IPS-20b (cell line): ENCODE data around the gene RTN4RL1.
"Not testable (repeated sequence)": the region's sequence is repeated elsewhere in the genome, so short reads cannot be mapped to it uniquely, and the experiment has no call there.

Experiments used
- H3K27ac ChIP-seq: one replicate; pipeline ENCODE4 v1.5.1; 2013; ENCODE audit warnings: low read length
- H3K27me3 ChIP-seq: 2 replicates; pipeline ENCODE4 v1.6.1; 2013; ENCODE audit warnings: mild to moderate bottlenecking, low read length, inconsistent platforms; ENCODE audit not compliant: insufficient read depth
- H3K36me3 ChIP-seq: 2 replicates; pipeline ENCODE4 v1.6.1; 2013; ENCODE audit warnings: low read depth, mild to moderate bottlenecking, inconsistent platforms, low read length, moderate library complexity; ENCODE audit not compliant: insufficient read depth
- H3K4me1 ChIP-seq: 2 replicates; pipeline ENCODE4 v1.6.1; 2013; ENCODE audit warnings: mild to moderate bottlenecking, control low read depth, inconsistent platforms, low read length, moderate library complexity; ENCODE audit not compliant: insufficient read depth
- H3K4me3 ChIP-seq: 2 replicates; pipeline ENCODE4 v1.5.1; 2013; ENCODE audit warnings: mild to moderate bottlenecking, low read length, inconsistent platforms
- H3K9ac ChIP-seq: 2 replicates; pipeline ENCODE4 v1.6.1; 2013; ENCODE audit warnings: low read depth, mild to moderate bottlenecking, inconsistent platforms, low read length, moderate library complexity
- H3K9me3 ChIP-seq: 2 replicates; pipeline ENCODE4 v1.6.1; 2013; ENCODE audit warnings: mild to moderate bottlenecking, low read depth, low read length, inconsistent platforms; ENCODE audit not compliant: insufficient read depth

RTN4RL1 gene

DNA sequence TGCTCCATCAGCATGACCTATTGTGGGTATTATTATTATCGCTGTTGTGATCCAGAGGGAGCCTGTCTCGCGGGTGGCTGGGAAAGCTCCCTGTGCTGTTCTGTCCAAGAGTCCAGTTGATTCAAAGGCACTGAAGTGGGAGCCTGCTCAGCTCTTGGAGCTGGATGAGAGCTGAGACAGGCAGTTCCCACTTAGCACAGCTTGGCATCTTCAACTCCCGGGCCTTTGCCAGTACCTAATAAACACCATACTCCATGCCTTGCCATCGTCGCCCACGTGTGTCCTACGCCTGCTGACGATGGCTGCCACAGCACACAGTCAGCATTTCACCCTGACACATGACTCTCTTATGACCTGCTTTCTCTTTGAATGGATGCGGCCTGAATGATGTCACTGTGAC is 32.6 kb downstream of the RTN4RL1 start:
- no peak overlapping the region for H3K9ac ChIP-seq
- H3K36me3 ChIP-seq, result no peaks in the 10 kb centered on the region
- no peaks in the 10 kb centered on the region for H3K9me3 ChIP-seq
- no peak overlapping the region for H3K27ac ChIP-seq
- H3K4me1 ChIP-seq, result peaks cover 5% of the 10 kb centered on the region; the same call in 1 of the 2 replicates
- peaks cover 18% of the 10 kb centered on the region for H3K27me3 ChIP-seq
- no peak overlapping the region for H3K4me3 ChIP-seq

DNA sequence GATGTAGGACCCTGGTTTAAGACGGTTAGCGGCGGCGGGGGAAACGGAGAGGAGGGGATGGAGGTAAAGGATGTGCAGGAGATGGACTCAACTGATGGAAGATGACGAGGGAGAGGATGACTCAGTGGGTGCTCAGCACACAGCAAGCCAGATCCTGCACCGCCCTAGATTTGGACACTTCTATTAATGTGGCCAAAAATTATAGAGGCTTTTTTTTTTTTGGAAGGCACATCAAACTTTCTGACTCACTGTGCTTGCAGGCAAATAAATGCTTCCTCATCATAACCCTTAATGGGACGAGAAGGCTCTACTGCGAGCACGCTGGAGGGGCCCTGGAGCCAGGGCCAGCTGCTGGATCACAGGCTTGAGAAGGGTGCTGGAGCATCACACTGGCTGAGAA is 36.0 kb downstream of the RTN4RL1 start:
- H3K9me3 ChIP-seq, result no peaks in the 10 kb centered on the region
- no peak overlapping the region for H3K4me3 ChIP-seq
- no peaks in the 10 kb centered on the region; the same call in 1 of the 2 replicates for H3K4me1 ChIP-seq
- no peak overlapping the region for H3K27ac ChIP-seq
- H3K36me3 ChIP-seq, result no peaks in the 10 kb centered on the region
- no peaks in the 10 kb centered on the region for H3K27me3 ChIP-seq
- H3K9ac ChIP-seq, result no peak overlapping the region

DNA sequence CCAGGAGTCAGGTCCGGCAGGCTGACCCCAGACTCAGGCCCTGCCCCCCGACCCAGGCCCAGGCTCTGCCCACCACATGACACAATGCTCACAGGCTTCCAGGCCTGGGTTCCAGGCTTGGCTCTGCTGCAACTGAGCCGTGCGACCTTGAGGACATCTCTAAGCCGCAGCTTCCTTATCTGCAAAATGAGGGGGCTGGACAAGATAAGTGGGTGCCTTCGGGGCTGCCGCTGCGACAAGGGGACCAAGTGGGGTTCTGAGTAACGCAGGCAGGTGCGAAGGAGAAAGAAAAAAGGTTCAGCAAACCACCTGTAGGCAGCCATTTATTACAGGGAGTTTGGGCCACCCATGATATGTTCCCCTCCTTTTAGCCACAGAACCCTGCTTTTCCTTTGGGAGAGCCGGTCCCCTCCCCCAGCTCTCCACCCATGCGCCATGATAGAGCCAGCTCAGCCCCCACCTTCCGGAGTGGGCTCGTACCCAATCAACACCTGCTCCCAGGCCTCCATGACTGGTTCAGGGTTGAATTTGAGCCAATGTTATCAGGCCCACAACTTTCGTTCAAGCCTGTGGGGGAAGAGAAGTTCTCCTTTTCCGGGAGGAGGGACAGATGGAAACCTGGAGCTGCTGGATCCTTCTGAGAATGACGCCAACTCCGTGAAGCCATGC is 38.2 kb downstream of the RTN4RL1 start:
- no peaks in the 10 kb centered on the region; the same call in 1 of the 2 replicates for H3K4me1 ChIP-seq
- peaks cover 5% of the 10 kb centered on the region; the same call in 1 of the 2 replicates for H3K27me3 ChIP-seq
- no peak overlapping the region for H3K9ac ChIP-seq
- H3K27ac ChIP-seq, result no peak overlapping the region
- no peaks in the 10 kb centered on the region for H3K36me3 ChIP-seq
- H3K4me3 ChIP-seq, result no peak overlapping the region
- H3K9me3 ChIP-seq, result no peaks in the 10 kb centered on the region

DNA sequence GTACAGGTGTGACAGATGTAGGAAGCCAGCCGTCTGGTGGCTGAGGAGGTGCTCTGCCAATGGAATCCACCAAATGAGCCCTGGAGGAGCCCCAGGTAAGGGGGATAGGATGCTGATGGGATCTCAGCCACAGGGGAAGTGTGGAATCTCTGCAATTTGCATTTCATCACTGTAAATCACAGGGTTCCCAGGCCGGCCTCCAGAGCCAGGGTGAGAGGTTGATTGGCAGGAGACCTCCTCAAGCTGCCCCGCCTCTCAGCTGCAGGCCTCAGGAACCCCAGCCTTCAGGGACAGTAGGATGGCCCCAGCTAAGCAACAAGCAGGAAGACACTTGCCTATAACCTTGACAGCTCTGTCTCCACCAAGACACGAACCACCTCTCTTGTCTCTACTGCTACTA is 39.4 kb downstream of the RTN4RL1 start:
- H3K9ac ChIP-seq, result no peak overlapping the region

DNA sequence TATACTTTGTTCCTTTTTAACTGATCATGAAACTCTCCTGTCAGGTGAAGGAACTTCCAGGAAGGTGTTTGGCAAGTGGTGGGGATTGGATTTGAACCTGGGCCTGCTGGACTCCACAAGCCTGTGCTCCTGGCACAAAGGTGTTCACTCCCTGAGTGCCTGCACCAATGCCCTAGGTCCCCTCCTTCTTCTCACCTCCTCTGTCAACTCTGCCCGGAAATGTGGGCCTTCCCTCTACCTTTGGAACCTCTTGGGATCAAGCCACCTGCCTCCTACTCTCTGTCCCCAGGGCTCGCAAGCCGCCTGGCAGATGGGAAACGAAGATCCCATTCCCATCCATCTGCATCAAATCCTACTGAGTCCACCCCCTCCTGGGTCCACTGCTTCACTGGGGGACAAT is 40.0 kb downstream of the RTN4RL1 start:
- H3K4me1 ChIP-seq, result no peaks in the 10 kb centered on the region; the same call in 1 of the 2 replicates
- no peak overlapping the region for H3K4me3 ChIP-seq
- no peaks in the 10 kb centered on the region for H3K9me3 ChIP-seq
- H3K27ac ChIP-seq, result no peak overlapping the region
- H3K9ac ChIP-seq, result no peak overlapping the region
- H3K36me3 ChIP-seq, result no peaks in the 10 kb centered on the region
- H3K27me3 ChIP-seq, result peaks cover 5% of the 10 kb centered on the region; the same call in 1 of the 2 replicates

More for the DNA sequence above, 39.4 kb downstream of the RTN4RL1 start:
- H3K4me3 ChIP-seq, result no peak overlapping the region
- peaks cover 5% of the 10 kb centered on the region; the same call in 1 of the 2 replicates for H3K27me3 ChIP-seq
- H3K4me1 ChIP-seq, result no peaks in the 10 kb centered on the region; the same call in 1 of the 2 replicates
- H3K27ac ChIP-seq, result no peak overlapping the region
- no peaks in the 10 kb centered on the region for H3K36me3 ChIP-seq
- no peaks in the 10 kb centered on the region for H3K9me3 ChIP-seq

DNA sequence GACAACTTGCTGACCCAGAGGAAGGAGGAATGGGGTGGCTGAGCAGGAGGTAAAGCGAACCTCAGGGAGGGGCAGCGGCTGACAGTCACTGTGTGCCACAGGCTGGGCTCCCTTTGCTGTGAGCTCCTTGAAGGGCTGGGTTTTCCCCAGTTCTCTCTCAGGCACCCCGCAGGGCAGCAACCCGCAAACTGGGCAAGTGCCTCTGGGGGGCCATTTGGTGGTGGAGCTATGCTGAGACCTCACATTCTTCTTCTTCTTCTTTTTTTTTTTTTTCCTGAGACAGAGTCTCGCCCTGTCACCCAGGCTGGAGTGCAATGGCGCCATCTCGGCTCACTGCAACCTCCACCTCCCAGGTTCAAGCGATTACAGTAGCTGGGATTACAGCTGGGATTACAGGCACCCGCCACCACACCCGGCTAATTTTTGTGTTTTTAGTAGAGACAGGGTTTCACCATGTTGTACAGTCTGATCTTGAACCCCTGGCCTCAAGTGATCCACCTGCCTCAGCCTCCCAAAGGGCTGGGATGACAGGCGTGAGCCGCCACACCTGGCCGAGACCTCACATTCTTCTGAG is 42.3 kb downstream of the RTN4RL1 start:
- H3K9me3 ChIP-seq, H3K9ac ChIP-seq, H3K4me1 ChIP-seq, H3K36me3 ChIP-seq, H3K27ac ChIP-seq, H3K4me3 ChIP-seq: not testable (repeated sequence)
- peaks cover 17% of the 10 kb centered on the region for H3K27me3 ChIP-seq

DNA sequence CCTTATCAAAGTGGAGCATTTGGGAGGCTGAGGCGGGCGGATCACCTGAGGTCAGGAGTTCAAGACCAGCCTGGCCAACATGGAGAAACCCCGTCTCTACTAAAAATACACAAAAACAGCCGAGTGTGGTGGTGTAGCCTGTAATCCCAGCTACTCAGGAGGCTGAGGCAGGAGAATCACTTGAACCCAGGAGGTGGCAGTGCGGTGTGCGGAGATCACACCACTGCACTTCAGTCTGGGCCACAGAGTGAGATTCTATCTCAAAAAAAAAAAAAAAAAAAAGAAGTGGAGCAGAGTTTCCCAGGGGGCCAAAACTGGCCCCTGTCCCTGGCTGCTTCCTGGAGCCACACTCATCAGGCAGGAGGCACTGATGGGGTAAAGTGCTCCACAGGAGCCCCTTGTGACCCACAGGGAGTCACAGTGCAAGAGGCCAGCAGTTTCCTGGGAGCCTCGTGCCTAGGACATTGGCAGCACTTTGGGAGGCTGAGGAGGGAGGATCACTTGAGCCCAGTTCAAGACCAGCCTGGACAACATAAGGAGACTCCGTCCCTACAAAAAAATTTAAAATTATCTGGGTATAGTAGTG is 44.4 kb downstream of the RTN4RL1 start:
- no peak overlapping the region for H3K4me3 ChIP-seq
- no peaks in the 10 kb centered on the region; the same call in 1 of the 2 replicates for H3K4me1 ChIP-seq
- no peak overlapping the region for H3K27ac ChIP-seq
- H3K9me3 ChIP-seq, result no peaks in the 10 kb centered on the region
- H3K9ac ChIP-seq, result no peak overlapping the region
- no peaks in the 10 kb centered on the region for H3K36me3 ChIP-seq
- peaks cover 33% of the 10 kb centered on the region for H3K27me3 ChIP-seq

DNA sequence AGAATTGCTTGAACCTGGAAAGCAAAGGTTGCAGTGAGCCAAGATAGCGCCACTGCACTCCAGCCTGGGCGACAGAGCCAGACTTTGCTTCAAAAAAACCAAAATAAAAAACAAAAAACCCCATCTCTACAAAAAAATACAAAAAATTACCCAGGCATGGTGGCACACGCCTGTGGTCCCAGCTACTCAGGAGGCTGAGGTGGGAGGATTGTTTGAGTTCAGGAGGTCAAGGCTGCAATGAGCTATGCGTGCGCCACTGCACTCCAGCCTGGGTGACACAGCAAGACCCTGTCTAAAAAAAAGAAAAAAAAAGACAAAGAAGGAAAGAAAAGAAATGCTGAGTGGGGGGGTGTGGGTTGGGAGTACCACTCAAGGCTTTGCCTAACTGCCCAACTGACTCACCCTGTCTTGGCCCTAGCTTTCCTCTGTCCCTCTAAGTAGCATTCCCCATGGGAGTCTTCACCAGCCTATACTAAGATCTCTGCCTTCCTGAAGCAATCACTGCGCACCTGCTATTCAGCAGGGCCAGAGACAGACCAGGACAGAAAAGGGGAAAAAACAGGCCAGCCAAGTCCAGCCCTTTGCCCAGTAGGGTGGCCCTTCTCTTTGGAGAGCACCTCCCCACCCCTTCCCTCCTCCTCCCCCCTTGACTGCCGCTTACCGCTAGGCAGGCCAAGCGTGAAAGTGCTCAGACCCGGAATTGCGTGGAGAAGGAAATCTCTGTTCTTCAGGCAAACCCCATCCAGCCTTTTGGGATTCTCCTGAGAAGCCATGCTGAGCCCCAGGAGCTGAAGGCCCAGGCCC is 45.8 kb downstream of the RTN4RL1 start:
- no peak overlapping the region for H3K27ac ChIP-seq
- no peaks in the 10 kb centered on the region for H3K9me3 ChIP-seq
- no peaks in the 10 kb centered on the region for H3K4me1 ChIP-seq
- peaks cover 33% of the 10 kb centered on the region for H3K27me3 ChIP-seq
- no peaks in the 10 kb centered on the region for H3K36me3 ChIP-seq
- no peak overlapping the region for H3K9ac ChIP-seq
- no peak overlapping the region for H3K4me3 ChIP-seq

DNA sequence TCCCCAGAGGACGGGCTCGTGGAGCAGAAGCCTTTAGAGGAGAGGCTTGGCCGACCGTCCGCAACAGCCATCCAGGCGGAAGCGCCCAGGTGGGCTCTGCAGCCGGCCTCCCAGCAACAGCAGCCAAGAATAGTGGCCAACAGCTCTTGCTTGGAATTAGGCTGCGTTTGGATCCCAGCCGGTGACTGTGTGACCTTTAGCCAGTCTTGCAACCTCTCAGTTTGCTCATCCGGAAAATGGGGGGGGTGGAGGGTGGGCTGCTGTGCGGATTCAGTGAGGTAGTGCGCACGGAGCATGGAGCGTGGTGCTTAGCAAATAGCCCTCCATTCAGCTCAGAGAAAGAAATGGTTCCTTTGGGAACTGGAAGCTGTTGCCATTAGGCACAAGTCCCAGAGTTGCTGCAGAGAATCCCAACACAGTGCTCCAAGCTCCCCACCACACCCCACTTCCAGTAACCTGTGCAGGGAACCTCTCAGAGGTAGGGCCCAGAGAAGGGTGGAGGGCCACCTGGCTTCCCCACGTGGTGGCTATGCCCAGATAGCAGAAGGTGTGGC is 46.7 kb downstream of the RTN4RL1 start:
- Histone ChIP-seq H3K36me3 (no peaks in the 10 kb centered on the region), H3K27me3 (peaks cover 30% of the 10 kb centered on the region), H3K9me3 (no peaks in the 10 kb centered on the region), H3K9ac (no peak overlapping the region), H3K4me3 (no peak overlapping the region), H3K4me1 (no peaks in the 10 kb centered on the region), H3K27ac (no peak overlapping the region)

DNA sequence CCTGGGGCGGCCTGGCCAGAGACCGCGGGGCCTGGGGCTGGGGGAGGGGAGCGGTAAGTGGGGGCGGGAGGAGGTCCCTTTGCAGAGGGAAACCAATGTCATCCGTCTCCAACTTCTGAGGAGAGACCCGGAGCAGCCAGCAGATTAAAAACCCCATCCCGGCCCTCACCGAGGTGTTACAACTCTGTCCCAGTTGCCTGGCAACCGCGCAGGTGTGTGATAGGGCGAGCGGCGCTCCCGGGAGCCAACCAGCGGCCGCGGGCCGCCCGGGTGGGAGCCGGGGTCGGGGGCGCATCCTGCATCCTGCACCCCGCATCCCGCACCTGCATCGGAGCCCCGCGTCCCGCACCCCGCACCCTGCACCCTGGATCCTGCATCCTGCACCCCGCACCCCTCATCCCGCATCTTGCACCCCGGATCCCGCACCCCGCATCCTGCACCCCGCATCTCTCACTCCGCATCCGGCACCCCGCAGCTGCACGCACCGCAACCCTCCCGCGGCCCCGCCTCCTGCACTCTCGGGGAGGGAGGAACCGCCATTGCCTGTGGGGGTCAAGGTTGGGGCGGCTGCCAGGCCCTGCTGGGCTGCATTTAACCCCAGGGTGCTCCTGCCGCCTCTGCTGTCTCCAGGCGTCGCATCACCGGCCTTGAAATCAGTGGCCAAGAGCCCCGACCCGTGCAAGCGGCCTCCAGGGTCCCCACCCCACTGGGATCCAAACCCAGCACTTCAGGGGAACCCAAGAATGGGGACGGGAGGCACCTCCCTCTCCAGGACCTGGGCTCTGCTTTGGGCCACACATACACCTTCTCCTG is 47.3 kb downstream of the RTN4RL1 start:
- Histone ChIP-seq H3K4me3 (no peak overlapping the region; the same call in 1 of the 2 replicates), H3K27me3 (peaks cover 28% of the 10 kb centered on the region), H3K9ac (no peak overlapping the region), H3K27ac (no peak overlapping the region), H3K9me3 (no peaks in the 10 kb centered on the region), H3K36me3 (no peaks in the 10 kb centered on the region), H3K4me1 (no peaks in the 10 kb centered on the region)

DNA sequence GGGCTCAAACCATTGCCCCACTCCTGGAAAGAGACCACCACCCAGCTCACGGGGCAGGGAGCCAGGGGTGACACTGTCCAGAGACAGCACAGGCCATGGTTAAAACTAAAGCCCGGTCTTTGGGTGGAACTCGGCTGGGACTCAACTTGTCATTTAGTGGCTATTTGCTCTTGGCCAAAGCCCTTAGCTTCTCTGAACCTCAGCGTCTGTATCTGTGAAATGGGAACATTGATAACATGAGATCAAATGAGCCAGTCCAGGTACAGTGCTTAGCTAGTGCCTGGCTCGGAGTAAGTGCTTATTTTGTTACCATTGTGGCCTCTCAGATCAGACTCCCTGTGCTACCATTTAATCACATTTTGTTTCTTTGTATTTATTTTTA is 48.5 kb downstream of the RTN4RL1 start:
- H3K4me1 ChIP-seq, result no peaks in the 10 kb centered on the region
- H3K27me3 ChIP-seq, result peaks cover 28% of the 10 kb centered on the region
- H3K36me3 ChIP-seq, result no peaks in the 10 kb centered on the region
- H3K9me3 ChIP-seq, result no peaks in the 10 kb centered on the region
- H3K4me3 ChIP-seq, result no peak overlapping the region
- H3K27ac ChIP-seq, result no peak overlapping the region
- H3K9ac ChIP-seq, result no peak overlapping the region
